HCT116 (cell line): ENCODE data around the gene IFRD2. TPM values are rescaled to one million over a fixed set of nuclear protein-coding genes. Genes with fewer than 3 reads are reported as not detected.

ENCODE experiments used
- ATAC-seq: fragments of 200-7000 bp; cut with Tn5 transposase; 2 replicates; pipeline ENCODE4 v1.9.1; 2020; ENCODE audit warnings: mild to moderate bottlenecking, moderate library complexity
- BruUV-seq: library from RNA; stranded (reverse); fragments of 400-500 nt; replicated peaks from 2 replicates; lab custom pipeline; 2021; lab: Mats Ljungman, UMichigan
- CTCF ChIA-PET: fragments of 300-600 bp; sonication (Branson Sonifier 250); formaldehyde crosslinking; loops from one replicate; lab custom pipeline; 2021; ENCODE audit warnings: antibody characterized with exemption; lab: Charles Lee
- POLR2A ChIA-PET: fragments of 300-600, 350-600 bp; sonication (Branson Sonifier 250); formaldehyde crosslinking; loops from one replicate; lab custom pipeline; 2021; ENCODE audit warnings: antibody characterized with exemption; lab: Charles Lee
- RAD21 ChIA-PET, 2 experiments: fragments of 300-600 bp; sonication (Branson Sonifier 250); formaldehyde crosslinking; loops; one replicate each; lab custom pipeline; 2023; ENCODE audit warnings: low total read pairs in 2 of 2; ENCODE audit not compliant: uncharacterized antibody in 2 of 2, unreplicated experiment in 2 of 2, low non-redundant PET in 1 of 2; lab: Charles Lee
- DNase-seq: peaks from one replicate; pipeline ENCODE4 v3.0.0-alpha.2; 2010; ENCODE audit warnings: low read depth, low spot score
- H2AFZ ChIP-seq: fragments of 200-600 bp; shearing (Covaris generic), sonication (generic); 2 replicates; pipeline ENCODE4 v1.6.1; 2017; ENCODE audit warnings: low read depth, mixed run types, mixed read lengths, antibody characterized with exemption, low read length; ENCODE audit not compliant: poor library complexity, severe bottlenecking
- H3K27ac ChIP-seq: 2 replicates; pipeline ENCODE4 v1.5.1; 2012; ENCODE audit warnings: low read depth, low read length
- H3K27me3 ChIP-seq: fragments of 200-600 bp; sonication (generic); 2 replicates; pipeline ENCODE4 v1.6.1; 2016; ENCODE audit warnings: mixed run types, low read length, mixed read lengths; ENCODE audit not compliant: insufficient read depth
- H3K36me3 ChIP-seq, 2 experiments: fragments of 200-500 bp in 1 of 2; fragments of 200-600 bp in 1 of 2; sonication (Bioruptor generic) in 1 of 2; sonication (generic) in 1 of 2; 2 replicates each; pipeline versions ENCODE4 v1.5.1 to v1.6.1; 2014 to 2016; ENCODE audit warnings: low read length in 2 of 2, inconsistent platforms in 1 of 2, mixed read lengths in 1 of 2, mixed run types in 1 of 2; ENCODE audit not compliant: insufficient read depth in 2 of 2, control insufficient read depth in 1 of 2
- H3K4me1 ChIP-seq, 2 experiments: fragments of 200-600 bp in 1 of 2; sonication (generic) in 1 of 2; 2 replicates each; pipeline versions ENCODE4 v1.5.1 to v1.6.1; 2012 to 2017; ENCODE audit warnings: low read length in 2 of 2, inconsistent platforms in 1 of 2, mild to moderate bottlenecking in 1 of 2, mixed read lengths in 1 of 2, mixed run types in 1 of 2, moderate library complexity in 1 of 2; ENCODE audit not compliant: insufficient read depth in 2 of 2, control insufficient read depth in 1 of 2
- H3K4me2 ChIP-seq: fragments of 200-600 bp; sonication (generic); 2 replicates; pipeline ENCODE4 v1.6.1; 2017; ENCODE audit warnings: mixed run types, low read length, mixed read lengths
- H3K4me3 ChIP-seq, 2 experiments: fragments of 200-600 bp in 1 of 2; sonication (generic) in 1 of 2; replicated peaks in 1 of 2; 2 replicates each; pipeline ENCODE4 v1.5.1; 2011 to 2016; ENCODE audit warnings: low read length in 2 of 2, control low read depth in 1 of 2, low read depth in 1 of 2, mild to moderate bottlenecking in 1 of 2, mixed read lengths in 1 of 2, mixed run types in 1 of 2
- H3K79me2 ChIP-seq: fragments of 200-600 bp; sonication (generic); 2 replicates; pipeline ENCODE4 v1.6.1; 2017; ENCODE audit warnings: mild to moderate bottlenecking, mixed run types, low read length, moderate library complexity, mixed read lengths; ENCODE audit not compliant: insufficient read depth
- H3K9ac ChIP-seq: fragments of 200-600 bp; sonication (generic); 2 replicates; pipeline ENCODE4 v1.6.1; 2016; ENCODE audit warnings: low read length, mixed read lengths
- H3K9me2 ChIP-seq: fragments of 200-600 bp; sonication (generic), shearing (Covaris generic); 2 replicates; pipeline ENCODE4 v1.6.1; 2017; ENCODE audit warnings: mixed run types, mild to moderate bottlenecking, moderate library complexity; ENCODE audit not compliant: insufficient read depth
- H3K9me3 ChIP-seq, 2 experiments: fragments of 200-500 bp in 1 of 2; fragments of 200-600 bp in 1 of 2; sonication (Bioruptor generic) in 1 of 2; sonication (generic) in 1 of 2; 2 replicates each; pipeline ENCODE4 v1.6.1; 2014 to 2017; ENCODE audit warnings: low read length in 2 of 2, mixed read lengths in 2 of 2, inconsistent platforms in 1 of 2, low read depth in 1 of 2, mild to moderate bottlenecking in 1 of 2, mixed run types in 1 of 2, moderate library complexity in 1 of 2; ENCODE audit not compliant: control insufficient read depth in 1 of 2, insufficient read depth in 1 of 2
- H4K20me1 ChIP-seq: fragments of 200-600 bp; sonication (generic), shearing (Covaris generic); 2 replicates; pipeline ENCODE4 v1.6.1; 2017; ENCODE audit warnings: mixed run types, mild to moderate bottlenecking, moderate library complexity; ENCODE audit not compliant: insufficient read depth
- CBX3 ChIP-seq: IDR thresholded peaks from 2 replicates; pipeline ENCODE4 v1.6.1; 2012; ENCODE audit warnings: low read depth
- EZH2phosphoT487 ChIP-seq: fragments of 200-600 bp; IDR thresholded peaks from 2 replicates; pipeline ENCODE4 v1.6.1; 2018; ENCODE audit warnings: antibody characterized with exemption, borderline replicate concordance
- FOSL1 ChIP-seq: IDR thresholded peaks from 2 replicates; pipeline ENCODE4 v1.6.1; 2012; ENCODE audit warnings: low read depth
- JUND ChIP-seq: IDR thresholded peaks from 2 replicates; pipeline ENCODE4 v1.6.1; 2012
- TCF7L2 ChIP-seq: IDR thresholded peaks from 2 replicates; pipeline ENCODE4 v1.7.0; 2011; ENCODE audit warnings: borderline replicate concordance, inconsistent platforms; ENCODE audit not compliant: insufficient read depth, insufficient read length; ENCODE audit errors: extremely low read depth
- YY1 ChIP-seq: IDR thresholded peaks from 2 replicates; pipeline ENCODE4 v1.6.1; 2011; ENCODE audit warnings: low read length, low read depth, moderate library complexity, mild to moderate bottlenecking; ENCODE audit not compliant: insufficient replicate concordance; ENCODE audit errors: extremely low read depth
- intact Hi-C: fragments of 100-400 bp; cut with micrococcal nuclease; formaldehyde crosslinking; loops from 2 replicates; pipeline ENCODE4 v1.10.0; 2022
- total RNA-seq: library from RNA; stranded (reverse); gene quantifications from one replicate; pipeline ENCODE4 v1.2.1, GENCODE V29; 2021; ENCODE audit not compliant: unreplicated experiment
- TF ChIP-seq, protein P1 (sequence below): IDR thresholded peaks from 2 replicates; pipeline ENCODE4 v1.6.1; 2012
- TF ChIP-seq, protein P2 (sequence below): IDR thresholded peaks from 2 replicates; pipeline ENCODE4 v1.6.1; 2011; ENCODE audit warnings: mild to moderate bottlenecking, low read length, moderate library complexity; ENCODE audit not compliant: insufficient replicate concordance; ENCODE audit errors: extremely low read depth

Gene IFRD2
- total RNA-seq, 1 experiment from 2014 or later, result 146 TPM

- POLR2A ChIA-PET, result interaction anchor here (0.6 kb wide), 1 partner anchor 12 kb away, joined by 3 read pairs; no protein-coding TSS in a partner anchor
- RAD21 ChIA-PET, result no interaction called here
- H3K36me3 ChIP-seq, result peaks cover 15% of the 10 kb centered on the region in 2 experiments; a peak in 3 of 4 replicates
Observed at GRCh38 chr3:50325113-50325480, 32.9 kb upstream of the IFRD2 start.

More at GRCh38 chr3:50325113-50325480, 32.9 kb upstream of the IFRD2 start:
- no TSS peak for BruUV-seq
- Histone ChIP-seq H3K9me2 (no peaks in the 10 kb centered on the region), H3K4me1 (peaks cover 25 to 53% of the 10 kb centered on the region in 2 experiments), H3K9me3 (no peaks in the 10 kb centered on the region), H4K20me1 (no peaks in the 10 kb centered on the region)
- TF ChIP-seq, protein P1, sequence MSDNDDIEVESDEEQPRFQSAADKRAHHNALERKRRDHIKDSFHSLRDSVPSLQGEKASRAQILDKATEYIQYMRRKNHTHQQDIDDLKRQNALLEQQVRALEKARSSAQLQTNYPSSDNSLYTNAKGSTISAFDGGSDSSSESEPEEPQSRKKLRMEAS, result no peak
- TF ChIP-seq YY1, result no peak
- no peak for TF ChIP-seq CBX3
- no peak for TF ChIP-seq TCF7L2
- TF ChIP-seq, protein P2, sequence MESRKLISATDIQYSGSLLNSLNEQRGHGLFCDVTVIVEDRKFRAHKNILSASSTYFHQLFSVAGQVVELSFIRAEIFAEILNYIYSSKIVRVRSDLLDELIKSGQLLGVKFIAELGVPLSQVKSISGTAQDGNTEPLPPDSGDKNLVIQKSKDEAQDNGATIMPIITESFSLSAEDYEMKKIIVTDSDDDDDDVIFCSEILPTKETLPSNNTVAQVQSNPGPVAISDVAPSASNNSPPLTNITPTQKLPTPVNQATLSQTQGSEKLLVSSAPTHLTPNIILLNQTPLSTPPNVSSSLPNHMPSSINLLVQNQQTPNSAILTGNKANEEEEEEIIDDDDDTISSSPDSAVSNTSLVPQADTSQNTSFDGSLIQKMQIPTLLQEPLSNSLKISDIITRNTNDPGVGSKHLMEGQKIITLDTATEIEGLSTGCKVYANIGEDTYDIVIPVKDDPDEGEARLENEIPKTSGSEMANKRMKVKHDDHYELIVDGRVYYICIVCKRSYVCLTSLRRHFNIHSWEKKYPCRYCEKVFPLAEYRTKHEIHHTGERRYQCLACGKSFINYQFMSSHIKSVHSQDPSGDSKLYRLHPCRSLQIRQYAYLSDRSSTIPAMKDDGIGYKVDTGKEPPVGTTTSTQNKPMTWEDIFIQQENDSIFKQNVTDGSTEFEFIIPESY, result no peak
- no peak for TF ChIP-seq FOSL1
- no peak for TF ChIP-seq EZH2phosphoT487
- TF ChIP-seq JUND, result no peak
- TF ChIP-seq, all 23 proteins: peak for 0
- no peak overlapping the region for H3K4me2 ChIP-seq
- DNase-seq, result no peak
- H3K9ac ChIP-seq, result no peak overlapping the region
- no peak overlapping the region for H3K27ac ChIP-seq
- intact Hi-C loops, result loop anchor here (2.0 kb wide), 1 partner anchor 64 kb away; no protein-coding TSS in a partner anchor
- CTCF ChIA-PET, result interaction anchor here (1.3 to 1.8 kb wide), 5 partner anchors 12 to 56 kb away, joined by 4 to 14 read pairs (median 8); partner anchors contain the start of genes HYAL1, IFRD2, RASSF1 and SEMA3B
- no peak for ATAC-seq
- no peaks in the 10 kb centered on the region for H3K27me3 ChIP-seq
- peaks cover 37% of the 10 kb centered on the region for H3K79me2 ChIP-seq
- H3K4me3 ChIP-seq, result no peak overlapping the region
- no peak overlapping the region for H2AFZ ChIP-seq
